Trophoblast cell (in vitro differentiated cells and primary cell): Measurements from ENCODE around the gene CYP1A1.
A peak's percentile ranks its signal among the peaks of the same experiment; 100 is the strongest.
"Not testable (repeated sequence)": the region's sequence is repeated elsewhere in the genome, so short reads cannot be mapped to it uniquely, and the experiment has no call there.

Experiments
- DNase-seq, 2 donors: peaks; one replicate each; pipeline ENCODE4 v3.0.0-alpha.2; 2016
- H2AFZ ChIP-seq: 2 replicates; pipeline ENCODE4 v1.6.1; 2013; ENCODE audit warnings: low read length, moderate library complexity, mild to moderate bottlenecking; ENCODE audit not compliant: insufficient read depth, poor library complexity
- H2AK5ac ChIP-seq: 2 replicates; pipeline ENCODE4 v1.6.1; 2013; ENCODE audit warnings: mild to moderate bottlenecking, low read length
- H2BK120ac ChIP-seq: 2 replicates; pipeline ENCODE4 v1.6.1; 2013; ENCODE audit warnings: low read length, mild to moderate bottlenecking, moderate library complexity; ENCODE audit not compliant: insufficient read depth, poor library complexity
- H2BK12ac ChIP-seq: 2 replicates; pipeline ENCODE4 v1.6.1; 2013; ENCODE audit warnings: mild to moderate bottlenecking, low read length, moderate library complexity
- H2BK5ac ChIP-seq: 2 replicates; pipeline ENCODE4 v1.6.1; 2013; ENCODE audit warnings: low read length, low read depth, moderate library complexity, mild to moderate bottlenecking; ENCODE audit not compliant: poor library complexity
- H3K14ac ChIP-seq: 2 replicates; pipeline ENCODE4 v1.6.1; 2013; ENCODE audit warnings: mild to moderate bottlenecking, low read length
- H3K18ac ChIP-seq: 2 replicates; pipeline ENCODE4 v1.6.1; 2013; ENCODE audit warnings: mild to moderate bottlenecking, low read length
- H3K23ac ChIP-seq: 2 replicates; pipeline ENCODE4 v1.6.1; 2013; ENCODE audit warnings: low read length
- H3K27ac ChIP-seq: 2 replicates; pipeline ENCODE4 v1.5.1; 2013; ENCODE audit warnings: low read depth, mild to moderate bottlenecking, inconsistent platforms, low read length, moderate library complexity
- H3K27me3 ChIP-seq: 2 replicates; pipeline ENCODE4 v1.6.1; 2013; ENCODE audit warnings: inconsistent platforms, mild to moderate bottlenecking, low read length, moderate library complexity; ENCODE audit not compliant: insufficient read depth
- H3K36me3 ChIP-seq, 2 experiments: 1 replicate in 1 of 2; 2 replicates in 1 of 2; pipeline ENCODE4 v1.6.1; 2013; ENCODE audit warnings: low read length in 2 of 2, mild to moderate bottlenecking in 2 of 2, moderate library complexity in 1 of 2; ENCODE audit not compliant: insufficient read depth in 2 of 2, control insufficient read depth in 1 of 2
- H3K4ac ChIP-seq: 2 replicates; pipeline ENCODE4 v1.6.1; 2013; ENCODE audit warnings: low read depth, mild to moderate bottlenecking, low read length, moderate library complexity
- H3K4me1 ChIP-seq, 2 experiments: 1 replicate in 1 of 2; 2 replicates in 1 of 2; pipeline ENCODE4 v1.6.1; 2013; ENCODE audit warnings: low read length in 2 of 2, mild to moderate bottlenecking in 2 of 2, moderate library complexity in 1 of 2; ENCODE audit not compliant: insufficient read depth in 2 of 2, control insufficient read depth in 1 of 2
- H3K4me2 ChIP-seq: 2 replicates; pipeline ENCODE4 v1.6.1; 2013; ENCODE audit warnings: inconsistent platforms, mild to moderate bottlenecking, low read length, moderate library complexity
- H3K4me3 ChIP-seq: 2 replicates; pipeline ENCODE4 v1.5.1; 2013; ENCODE audit warnings: mild to moderate bottlenecking, low read depth, low read length, inconsistent platforms
- H3K79me1 ChIP-seq: one replicate; pipeline ENCODE4 v1.6.1; 2013; ENCODE audit warnings: low read length
- H3K79me2 ChIP-seq: 2 replicates; pipeline ENCODE4 v1.6.1; 2013; ENCODE audit warnings: low read length, mild to moderate bottlenecking; ENCODE audit not compliant: control insufficient read depth, insufficient read depth, poor library complexity
- H3K9ac ChIP-seq: 2 replicates; pipeline ENCODE4 v1.6.1; 2013; ENCODE audit warnings: mild to moderate bottlenecking, low read length
- H3K9me3 ChIP-seq: 2 replicates; pipeline ENCODE4 v1.6.1; 2013; ENCODE audit warnings: low read depth, mild to moderate bottlenecking, control low read depth, inconsistent platforms, low read length; ENCODE audit not compliant: insufficient read depth
- H4K12ac ChIP-seq: 2 replicates; pipeline ENCODE4 v1.6.1; 2013; ENCODE audit warnings: low read depth, mild to moderate bottlenecking, low read length, moderate library complexity
- H4K8ac ChIP-seq: 2 replicates; pipeline ENCODE4 v1.6.1; 2013; ENCODE audit warnings: low read depth, mild to moderate bottlenecking, low read length, moderate library complexity
- H4K91ac ChIP-seq: one replicate; pipeline ENCODE4 v1.6.1; 2013; ENCODE audit warnings: low read depth, mild to moderate bottlenecking, low read length, moderate library complexity
- WGBS: extraction: QIAGEN DNeasy Blood & Tissue Kit; methylation state at CpG from one replicate; pipeline ENCODE4 v1.1.7; 2013; ENCODE audit warnings: missing lambda C conversion rate; ENCODE audit not compliant: insufficient read length, insufficient coverage; ENCODE audit errors: extremely low coverage; 5-methylcytosine and 5-hydroxymethylcytosine counted together

The CYP1A1 gene

DNA sequence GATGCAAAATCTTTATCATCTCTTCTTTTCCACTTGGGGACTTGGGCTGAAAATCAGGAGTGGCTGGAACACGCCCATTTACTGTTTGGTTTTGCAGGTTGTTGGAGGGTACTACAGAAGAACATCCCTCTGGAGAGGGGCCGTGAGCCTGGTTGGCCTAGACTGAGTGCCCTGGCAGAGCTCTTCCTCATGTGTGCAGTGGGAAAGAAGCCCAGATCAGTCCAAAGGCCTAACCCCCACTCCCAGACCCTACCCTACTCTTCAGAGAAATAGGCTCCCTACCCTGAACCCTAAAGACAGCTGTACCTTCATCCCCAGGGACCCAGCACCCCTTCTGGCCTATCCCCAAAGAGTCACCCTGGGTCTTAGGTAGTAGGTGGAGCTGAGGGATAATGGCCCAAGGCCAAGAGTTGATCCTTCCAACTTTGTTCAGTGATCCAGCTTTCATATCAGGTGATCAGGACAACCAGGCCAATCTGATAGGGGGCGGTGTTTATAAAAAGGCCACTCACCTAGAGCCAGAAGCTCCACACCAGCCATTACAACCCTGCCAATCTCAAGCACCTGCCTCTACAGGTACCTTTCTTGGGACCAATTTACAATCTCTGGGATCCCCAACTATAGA is 23.1 kb upstream of the CYP1A1 start, which contains the start of gene CYP1A2:
Gene CYP1A2 (plus strand): TSS at position 524 of the 625 bp plus-strand sequence. CDS start 894 bp downstream, outside the sequence.
- Histone ChIP-seq H3K79me2 (no peaks in the 10 kb centered on the region), H2BK120ac (no peak within 1 kb of the TSS), H2BK12ac (no peak within 1 kb of the TSS), H2AK5ac (no peak within 1 kb of the TSS), H3K36me3 (no peaks in the 10 kb centered on the region), H3K4me3 (no peak within 1 kb of the TSS), H3K9me3 (no peaks in the 10 kb centered on the region), H4K8ac (no peak within 1 kb of the TSS), H2AFZ (no peak within 1 kb of the TSS), H2BK5ac (no peak within 1 kb of the TSS), H3K27me3 (no peaks in the 10 kb centered on the region), H3K4ac (no peak within 1 kb of the TSS), H3K23ac (no peak within 1 kb of the TSS), H3K79me1 (no peaks in the 10 kb centered on the region), H3K4me2 (no peak within 1 kb of the TSS), H3K9ac (no peak within 1 kb of the TSS), H3K4me1 (peaks cover 0 to 3% of the 10 kb centered on the region in 2 experiments), H3K14ac (no peak within 1 kb of the TSS), H4K12ac (no peak within 1 kb of the TSS), H3K27ac (no peak within 1 kb of the TSS), H3K18ac (no peak within 1 kb of the TSS), H4K91ac (no peak within 1 kb of the TSS)
- WGBS: no CpG with 5 or more reads among the region's 3 CpGs
- no peak for DNase-seq

DNA sequence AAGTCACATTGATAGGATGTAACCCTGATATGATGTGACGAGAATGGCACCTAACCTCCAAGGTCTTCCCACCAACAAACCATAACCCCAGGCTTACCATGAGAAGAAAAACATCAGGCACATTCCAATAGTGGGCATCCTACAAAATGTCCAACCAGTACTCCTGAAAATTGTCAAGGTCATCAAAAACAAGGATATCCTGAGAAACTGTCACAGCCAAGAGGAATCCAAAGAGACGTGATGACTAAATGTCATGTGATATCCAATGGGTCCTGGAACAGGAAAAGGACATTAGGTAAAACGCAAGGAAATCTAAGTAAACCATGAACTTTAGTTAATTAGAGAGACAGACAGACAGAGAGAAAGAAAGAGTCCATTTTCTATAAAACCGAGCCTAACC is 21.1 kb upstream of the CYP1A1 start:
- Histone ChIP-seq H4K8ac (no peak overlapping the region), H3K79me2 (no peaks in the 10 kb centered on the region), H3K4me2 (no peak overlapping the region), H3K9ac (no peak overlapping the region), H2BK5ac (no peak overlapping the region), H4K91ac (no peak overlapping the region), H3K14ac (no peak overlapping the region), H2AFZ (no peak overlapping the region), H3K4me3 (no peak overlapping the region), H2BK120ac (no peak overlapping the region), H3K79me1 (no peaks in the 10 kb centered on the region), H3K18ac (no peak overlapping the region), H4K12ac (no peak overlapping the region), H3K9me3 (peaks cover 4% of the 10 kb centered on the region), H3K23ac (peak overlapping the region; percentile 53), H3K27me3 (no peaks in the 10 kb centered on the region), H2AK5ac (no peak overlapping the region), H3K4ac (no peak overlapping the region), H3K36me3 (no peaks in the 10 kb centered on the region), H3K27ac (no peak overlapping the region), H3K4me1 (no peaks in the 10 kb centered on the region), H2BK12ac (no peak overlapping the region)
- no peak for DNase-seq
- no CpG with 5 or more reads among the region's 4 CpGs for WGBS

GRCh38 chr15:74742422-74742821 is 17.1 kb upstream of the CYP1A1 start:
- no peak overlapping the region for H4K8ac ChIP-seq

DNA sequence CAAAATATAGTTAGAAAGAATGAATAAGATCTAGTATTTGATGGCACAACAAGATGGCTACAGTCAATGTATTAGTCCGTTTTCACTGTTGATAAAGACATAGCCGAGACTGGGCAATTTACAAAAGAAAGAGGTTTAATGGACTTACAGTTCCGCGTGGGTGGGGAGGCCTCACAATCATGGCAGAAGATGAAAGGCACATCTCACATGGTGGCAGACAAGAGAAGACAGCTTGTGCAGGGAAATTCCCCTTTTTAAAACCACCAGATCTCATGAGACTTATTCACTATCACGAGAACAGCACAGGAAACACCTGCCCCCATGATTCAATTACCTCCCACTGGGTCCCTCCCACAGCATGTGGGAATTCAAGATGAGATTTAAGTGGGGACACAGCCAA is 12.9 kb upstream of the CYP1A1 start:
- no CpG with 5 or more reads among the region's 5 CpGs for WGBS
- H2BK12ac ChIP-seq, H3K9ac ChIP-seq: not testable (repeated sequence)

More at GRCh38 chr15:74742422-74742821, 17.1 kb upstream of the CYP1A1 start:
- Histone ChIP-seq H3K4me1 (no peaks in the 10 kb centered on the region), H3K4ac (no peak overlapping the region), H3K79me2 (no peaks in the 10 kb centered on the region), H3K14ac (no peak overlapping the region), H2AK5ac (no peak overlapping the region), H3K4me3 (no peak overlapping the region), H3K27ac (no peak overlapping the region), H3K4me2 (no peak overlapping the region), H3K27me3 (no peaks in the 10 kb centered on the region), H3K23ac (no peak overlapping the region), H2AFZ (no peak overlapping the region), H3K9me3 (peaks cover 4% of the 10 kb centered on the region), H3K18ac (no peak overlapping the region), H4K12ac (no peak overlapping the region), H3K36me3 (no peaks in the 10 kb centered on the region), H2BK12ac (no peak overlapping the region), H2BK5ac (no peak overlapping the region), H2BK120ac (no peak overlapping the region), H3K9ac (no peak overlapping the region), H4K91ac (no peak overlapping the region), H3K79me1 (no peaks in the 10 kb centered on the region)
- no CpG with 5 or more reads among the region's 5 CpGs for WGBS
- DNase-seq: no peak

More for the DNA sequence above, 12.9 kb upstream of the CYP1A1 start:
- H3K14ac ChIP-seq, H4K91ac ChIP-seq, H2BK5ac ChIP-seq, H3K9me3 ChIP-seq, H3K23ac ChIP-seq, H3K27ac ChIP-seq, H3K4me3 ChIP-seq, H3K79me1 ChIP-seq, H2AFZ ChIP-seq, H3K4ac ChIP-seq, H3K79me2 ChIP-seq, H4K12ac ChIP-seq, H3K36me3 ChIP-seq, H3K27me3 ChIP-seq, H4K8ac ChIP-seq, H3K4me1 ChIP-seq, H2AK5ac ChIP-seq, H3K4me2 ChIP-seq, DNase-seq, H2BK120ac ChIP-seq, H3K18ac ChIP-seq: not testable (repeated sequence)
